Activated CD8-positive, alpha-beta memory T cell treated with anti-CD3 and anti-CD28 coated beads, Interleukin-2, amount 10 ng/mL, durations not matched to agents 7 days and 5 days (primary cell): ENCODE results near the gene LPGAT1. TPM values are rescaled to one million over a fixed set of nuclear protein-coding genes. Genes with fewer than 3 reads are reported as not detected.

Experiments
- ATAC-seq: fragments of 150-1000 bp; cut with Tn5 transposase; one replicate; pipeline ENCODE4 v1.10.0; 2021; ENCODE audit warnings: moderate library complexity
- CTCF ChIA-PET: fragments of 350-600 bp; sonication (Branson Sonifier 250); formaldehyde crosslinking; loops from one replicate; lab custom pipeline; 2021; ENCODE audit warnings: antibody characterized with exemption; lab: Charles Lee
- DNase-seq: peaks from one replicate; pipeline ENCODE4 v3.0.0-alpha.2; 2020
- H3K27ac Mint-ChIP-seq: one replicate; pipeline ENCODE4 v1.8.0; 2021; ENCODE audit warnings: mild to moderate bottlenecking, mixed read lengths
- H3K27me3 Mint-ChIP-seq: one replicate; pipeline ENCODE4 v1.8.0; 2021; ENCODE audit warnings: mixed read lengths
- H3K36me3 Mint-ChIP-seq: one replicate; pipeline ENCODE4 v1.8.0; 2021; ENCODE audit warnings: mild to moderate bottlenecking, mixed read lengths
- H3K4me1 Mint-ChIP-seq: one replicate; pipeline ENCODE4 v1.8.0; 2021; ENCODE audit warnings: mixed read lengths
- H3K4me3 Mint-ChIP-seq: one replicate; pipeline ENCODE4 v1.8.0; 2021; ENCODE audit warnings: mild to moderate bottlenecking, moderate library complexity, mixed read lengths
- H3K9me3 Mint-ChIP-seq: one replicate; pipeline ENCODE4 v1.8.0; 2022; ENCODE audit warnings: low read depth, mixed read lengths
- total RNA-seq, 2 experiments: library from RNA; stranded (reverse); gene quantifications; one replicate each; pipeline ENCODE4 v1.2.3, GENCODE V29; 2021

The LPGAT1 gene
- total RNA-seq, 2 experiments from 2014 or later = 23.8 to 42.7 TPM

- no peak for DNase-seq
- Mint-ChIP-seq H3K27me3 (peaks cover 4% of the 10 kb centered on the region), H3K36me3 (no peaks in the 10 kb centered on the region), H3K9me3 (peaks cover 3% of the 10 kb centered on the region), H3K4me1 (peaks cover 7% of the 10 kb centered on the region), H3K4me3 (no peak overlapping the region), H3K27ac (no peak overlapping the region)
- CTCF ChIA-PET = no interaction called here
- ATAC-seq = no peak
Measured at GRCh38 chr1:211713231-211713630, 117.3 kb downstream of the LPGAT1 start.

DNA sequence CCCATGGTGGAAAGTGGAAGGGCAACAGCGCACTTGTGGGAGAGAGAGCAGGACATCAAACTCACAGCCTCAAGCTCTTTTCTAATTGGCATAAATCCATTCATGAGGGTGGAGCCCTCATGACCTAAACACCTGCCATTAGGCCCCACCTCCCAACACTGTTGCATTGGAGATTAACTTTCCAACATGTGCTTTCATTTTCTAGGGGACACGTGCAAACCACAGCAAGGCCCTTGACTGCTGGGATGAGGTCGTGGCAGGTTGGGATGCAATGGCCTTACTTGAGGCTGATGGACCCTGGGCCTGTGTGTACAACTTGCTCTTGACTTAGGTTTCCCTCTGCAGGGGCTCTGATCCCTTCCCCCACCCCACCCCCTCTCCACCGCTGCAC lies 119.3 kb downstream of the LPGAT1 start:
- Mint-ChIP-seq H3K4me3 (no peak overlapping the region), H3K9me3 (no peaks in the 10 kb centered on the region), H3K27me3 (no peaks in the 10 kb centered on the region), H3K4me1 (peaks cover 7% of the 10 kb centered on the region), H3K27ac (no peak overlapping the region), H3K36me3 (no peaks in the 10 kb centered on the region)
- ATAC-seq (no peak), DNase-seq (no peak)
- CTCF ChIA-PET = interaction anchor here (1.3 kb wide), 1 partner anchor 13 kb away, joined by 6 read pairs; no protein-coding TSS in a partner anchor

DNA sequence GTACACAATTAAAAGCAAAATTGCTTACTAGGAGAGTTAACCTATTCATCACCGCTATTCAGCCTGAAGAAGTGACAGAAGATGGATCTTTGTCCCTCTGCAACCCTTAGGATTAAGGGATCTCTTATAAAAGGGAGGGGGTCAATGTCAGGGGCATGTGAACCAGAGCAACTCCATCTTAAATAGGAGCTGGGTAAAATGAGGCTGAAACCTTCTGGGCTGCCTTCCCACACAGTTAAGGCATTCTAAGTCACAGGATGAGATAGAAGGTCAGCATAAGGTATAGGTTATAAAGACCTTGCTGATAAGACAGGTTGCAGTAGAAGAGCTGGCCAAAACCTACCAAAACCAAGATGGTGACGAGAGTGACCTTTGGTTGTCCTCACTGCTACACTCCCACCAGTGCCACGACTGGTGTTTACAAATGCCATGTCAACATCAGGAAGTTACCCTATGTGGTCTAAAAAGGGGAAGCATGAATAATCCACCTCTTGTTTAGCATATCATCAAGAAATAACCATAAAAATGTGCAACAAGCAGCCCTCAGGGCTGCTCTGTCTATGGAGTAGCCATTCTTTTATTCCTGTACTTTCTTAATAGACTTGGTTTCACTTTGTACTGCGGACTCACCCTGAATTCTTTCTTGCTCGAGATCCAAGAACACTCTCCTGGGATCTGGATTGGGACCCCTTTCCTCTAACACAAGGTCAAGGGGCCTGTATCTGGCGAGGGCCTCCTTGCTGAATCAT lies 119.8 kb downstream of the LPGAT1 start:
- ATAC-seq (no peak), DNase-seq (no peak)
- Mint-ChIP-seq H3K36me3 (no peaks in the 10 kb centered on the region), H3K27ac (no peak overlapping the region), H3K4me1 (peaks cover 7% of the 10 kb centered on the region), H3K9me3 (no peaks in the 10 kb centered on the region), H3K27me3 (no peaks in the 10 kb centered on the region), H3K4me3 (no peak overlapping the region)
- CTCF ChIA-PET = no interaction called here

DNA sequence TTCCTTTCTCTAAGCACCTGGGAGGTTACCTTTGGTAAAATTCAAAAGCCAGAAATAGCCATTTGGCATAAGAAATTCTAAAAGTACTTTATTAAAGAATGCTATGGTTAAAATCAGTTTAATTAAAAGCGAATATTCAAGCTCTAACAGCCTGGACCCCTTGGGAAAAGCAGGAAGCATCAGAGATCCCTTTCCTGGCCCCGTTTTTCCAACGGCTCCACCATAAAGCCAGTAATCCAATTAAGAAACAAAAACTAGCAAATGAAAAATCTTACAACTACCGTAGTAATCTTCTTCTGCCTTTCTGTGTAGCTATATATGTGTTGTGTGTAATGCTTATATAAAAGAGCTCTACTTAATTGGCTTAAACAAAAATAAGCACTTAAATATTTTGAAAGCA lies 121.6 kb downstream of the LPGAT1 start:
- Mint-ChIP-seq H3K9me3 (no peaks in the 10 kb centered on the region), H3K36me3 (no peaks in the 10 kb centered on the region), H3K4me1 (peaks cover 7% of the 10 kb centered on the region), H3K27me3 (no peaks in the 10 kb centered on the region), H3K27ac (no peak overlapping the region), H3K4me3 (no peak overlapping the region)
- no peak for ATAC-seq
- no peak for DNase-seq
- CTCF ChIA-PET = interaction anchor here (1.3 to 3.2 kb wide), 2 partner anchors 9 to 10 kb away, joined by 5 to 16 read pairs; no protein-coding TSS in a partner anchor

DNA sequence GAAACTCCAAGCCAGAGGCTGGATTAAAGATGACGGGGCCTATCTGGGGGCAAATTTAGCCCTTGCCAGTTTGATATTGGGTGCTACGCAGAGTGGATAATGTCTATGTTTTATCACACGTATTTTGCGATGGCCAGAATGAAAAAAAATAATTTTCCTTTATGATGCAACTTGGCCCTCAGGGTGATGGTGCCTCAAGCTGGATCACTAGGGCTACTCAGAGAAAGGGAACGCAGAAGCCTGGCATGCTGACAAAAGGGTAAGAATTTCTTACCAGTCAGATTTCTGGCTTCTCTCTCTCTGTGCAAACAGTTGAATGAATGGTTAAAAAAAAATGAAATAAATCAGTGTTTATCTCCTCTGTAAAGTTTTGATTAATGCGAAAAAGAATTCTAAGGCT lies 122.6 kb downstream of the LPGAT1 start:
- Mint-ChIP-seq H3K9me3 (no peaks in the 10 kb centered on the region), H3K4me3 (no peak overlapping the region), H3K4me1 (peaks cover 7% of the 10 kb centered on the region), H3K27me3 (no peaks in the 10 kb centered on the region), H3K36me3 (no peaks in the 10 kb centered on the region), H3K27ac (no peak overlapping the region)
- ATAC-seq (no peak), DNase-seq (no peak)
- CTCF ChIA-PET = interaction anchor here (3.2 kb wide), 1 partner anchor 9 kb away, joined by 16 read pairs; no protein-coding TSS in a partner anchor

GRCh38 chr1:211705467-211706091 lies 125.0 kb downstream of the LPGAT1 start:
- H3K4me1 Mint-ChIP-seq = no peaks in the 10 kb centered on the region
- CTCF ChIA-PET = interaction anchor here (1.3 to 1.6 kb wide), 2 partner anchors 10 to 25 kb away, joined by 3 to 4 read pairs; no protein-coding TSS in a partner anchor
- no peak overlapping the region for H3K4me3 Mint-ChIP-seq
- H3K27ac Mint-ChIP-seq = no peak overlapping the region
- no peak for ATAC-seq
- H3K27me3 Mint-ChIP-seq = peaks cover 10% of the 10 kb centered on the region
- H3K9me3 Mint-ChIP-seq = no peaks in the 10 kb centered on the region
- DNase-seq = no peak
- H3K36me3 Mint-ChIP-seq = no peaks in the 10 kb centered on the region

DNA sequence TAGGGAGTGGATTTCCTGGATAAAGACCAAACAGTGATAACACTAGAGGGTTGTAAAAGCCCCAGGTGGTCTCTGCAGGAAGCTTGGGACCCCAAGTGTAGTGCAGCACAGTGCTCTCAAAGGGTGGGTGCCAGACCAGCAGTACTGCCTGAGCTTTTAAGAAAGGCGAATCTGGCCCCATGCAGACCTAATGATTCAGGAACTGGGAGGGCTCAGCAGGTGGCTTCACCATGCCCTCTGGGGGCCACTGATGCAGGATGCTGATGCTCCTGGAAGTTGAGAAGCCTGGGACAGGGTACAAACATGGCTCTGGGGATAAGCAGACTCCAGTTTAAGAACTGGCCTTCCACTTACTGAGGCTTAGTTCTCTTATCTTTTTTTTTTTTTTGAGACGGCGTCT lies 126.0 kb downstream of the LPGAT1 start:
- peaks cover 17% of the 10 kb centered on the region for H3K27me3 Mint-ChIP-seq
- ATAC-seq (no peak), DNase-seq (no peak)
- no peaks in the 10 kb centered on the region for H3K4me1 Mint-ChIP-seq
- H3K27ac Mint-ChIP-seq = no peak overlapping the region
- CTCF ChIA-PET = interaction anchor here (1.3 to 1.6 kb wide), 2 partner anchors 9 to 24 kb away, joined by 3 to 4 read pairs; no protein-coding TSS in a partner anchor
- H3K4me3 Mint-ChIP-seq = no peak overlapping the region
- H3K36me3 Mint-ChIP-seq = no peaks in the 10 kb centered on the region
- H3K9me3 Mint-ChIP-seq = no peaks in the 10 kb centered on the region

GRCh38 chr1:211703812-211704537 lies 126.6 kb downstream of the LPGAT1 start:
- Mint-ChIP-seq H3K27me3 (peaks cover 21% of the 10 kb centered on the region), H3K27ac (no peak overlapping the region), H3K4me3 (no peak overlapping the region), H3K36me3 (no peaks in the 10 kb centered on the region), H3K4me1 (no peaks in the 10 kb centered on the region), H3K9me3 (no peaks in the 10 kb centered on the region)
- CTCF ChIA-PET = interaction anchor here (1.6 kb wide), 1 partner anchor 9 kb away, joined by 3 read pairs; no protein-coding TSS in a partner anchor
- no peak for DNase-seq
- no peak for ATAC-seq

DNA sequence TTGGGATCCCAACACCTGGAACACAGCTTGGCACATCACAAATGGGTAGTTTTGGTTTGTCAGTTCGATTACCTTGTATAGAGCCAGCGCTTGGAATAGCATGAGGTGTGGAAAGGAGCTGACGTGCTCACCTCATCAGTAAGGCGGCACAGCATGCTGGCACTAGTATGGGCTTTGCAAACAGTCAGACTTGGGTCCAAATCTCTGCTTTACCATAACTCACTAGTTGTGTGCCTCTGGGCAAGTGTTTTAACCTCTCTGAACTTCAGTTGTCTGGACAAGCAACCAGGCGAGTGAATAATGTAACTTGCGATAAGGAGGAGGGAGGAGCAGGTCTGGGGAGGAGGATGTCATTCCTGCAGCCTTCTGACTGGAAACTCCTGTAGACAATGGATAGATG lies 128.8 kb downstream of the LPGAT1 start:
- Mint-ChIP-seq H3K4me3 (no peak overlapping the region), H3K27ac (no peak overlapping the region), H3K4me1 (peaks cover 19% of the 10 kb centered on the region), H3K9me3 (no peaks in the 10 kb centered on the region), H3K36me3 (no peaks in the 10 kb centered on the region), H3K27me3 (peaks cover 21% of the 10 kb centered on the region)
- ATAC-seq = no peak
- DNase-seq = no peak
- CTCF ChIA-PET = no interaction called here

- ATAC-seq = no peak
- Mint-ChIP-seq H3K9me3 (no peaks in the 10 kb centered on the region), H3K36me3 (no peaks in the 10 kb centered on the region), H3K4me1 (peaks cover 43% of the 10 kb centered on the region), H3K27ac (no peak overlapping the region), H3K27me3 (peaks cover 21% of the 10 kb centered on the region), H3K4me3 (no peak overlapping the region)
- DNase-seq = no peak
- CTCF ChIA-PET = interaction anchor here (0.6 to 5.9 kb wide), 55 partner anchors 10 to 758 kb away, joined by 3 to 86 read pairs (median 5); partner anchors contain the start of genes DTL, INTS7 and NEK2
Measured at GRCh38 chr1:211699059-211699458, 131.5 kb downstream of the LPGAT1 start.

DNA sequence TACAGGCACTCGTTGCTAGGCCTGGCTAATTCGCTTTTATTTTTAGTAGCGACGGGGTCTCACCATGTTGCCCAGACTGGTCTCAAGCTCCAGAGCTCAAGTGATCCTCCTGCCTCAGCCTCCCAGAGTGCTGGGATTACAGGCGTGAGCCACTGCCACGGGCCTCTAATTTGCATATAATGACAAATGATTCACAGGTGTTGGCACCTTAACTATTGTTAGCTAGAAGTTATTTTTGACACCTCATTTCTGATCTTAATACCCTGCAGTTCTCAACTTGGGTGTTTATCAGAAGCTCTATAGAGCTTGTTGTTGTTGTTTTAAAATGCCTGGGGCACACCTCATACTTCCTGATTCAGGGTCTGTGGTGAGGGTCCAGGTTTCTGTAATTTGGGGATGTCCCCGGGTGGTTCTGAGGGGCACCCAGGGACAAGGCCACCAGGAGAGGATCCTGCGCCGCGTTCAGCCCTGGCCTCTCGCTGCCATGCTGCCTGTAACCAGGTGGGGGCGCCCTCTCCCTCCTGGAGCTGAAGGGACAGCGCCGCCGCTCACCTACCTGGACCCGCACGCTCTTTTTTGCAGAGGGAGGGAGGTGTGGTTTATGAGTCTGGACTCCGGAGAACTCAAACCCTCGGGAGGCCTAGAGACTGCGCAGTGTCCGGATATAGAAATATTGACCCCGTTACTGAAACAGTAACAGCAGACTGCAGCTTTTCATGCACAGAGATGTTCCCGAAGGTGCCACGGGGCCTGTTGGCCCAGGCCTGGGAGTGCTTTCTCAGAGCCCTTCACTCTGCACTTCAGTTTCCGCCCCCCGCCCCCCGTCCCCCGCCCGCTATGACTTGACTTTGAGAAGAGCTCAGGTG lies 132.2 kb downstream of the LPGAT1 start:
- ATAC-seq = peak; percentile 93
- Mint-ChIP-seq H3K4me3 (peak overlapping the region; percentile 45), H3K36me3 (peaks cover 2% of the 10 kb centered on the region), H3K27ac (no peak overlapping the region), H3K4me1 (peaks cover 48% of the 10 kb centered on the region), H3K27me3 (peaks cover 21% of the 10 kb centered on the region), H3K9me3 (peaks cover 2% of the 10 kb centered on the region)
- CTCF ChIA-PET = interaction anchor here (0.5 to 5.9 kb wide), 71 partner anchors 9 to 1261 kb away, joined by 3 to 86 read pairs (median 4); partner anchors contain the start of genes DTL, INTS7 and NEK2
- DNase-seq = peak; percentile 89

DNA sequence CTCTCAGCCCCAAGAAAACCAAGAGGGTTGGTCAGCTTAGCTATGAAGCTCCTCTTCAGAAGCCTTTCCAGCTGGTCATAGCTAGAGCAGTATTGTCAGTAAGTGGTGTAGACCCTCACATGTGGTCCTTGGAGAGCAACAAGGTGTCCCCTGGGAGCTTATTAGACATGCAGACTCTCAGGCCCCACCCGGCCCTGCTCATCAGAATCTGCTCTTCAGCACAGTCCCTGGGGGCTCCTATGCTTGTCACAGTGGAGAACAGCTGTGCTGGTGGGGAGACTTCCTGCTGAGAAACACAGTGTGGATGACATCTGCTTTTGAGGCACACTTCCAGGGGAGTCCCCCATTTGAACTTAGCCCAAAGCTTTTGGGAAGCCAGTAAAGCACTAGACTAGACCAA lies 133.2 kb downstream of the LPGAT1 start:
- H3K27ac Mint-ChIP-seq = no peak overlapping the region
- CTCF ChIA-PET = interaction anchor here (0.9 to 5.9 kb wide), 22 partner anchors 8 to 1262 kb away, joined by 3 to 86 read pairs (median 6); partner anchors contain the start of genes DTL and INTS7
- peaks cover 48% of the 10 kb centered on the region for H3K4me1 Mint-ChIP-seq
- peaks cover 2% of the 10 kb centered on the region for H3K36me3 Mint-ChIP-seq
- H3K27me3 Mint-ChIP-seq = peaks cover 21% of the 10 kb centered on the region
- no peak overlapping the region for H3K4me3 Mint-ChIP-seq
- peaks cover 2% of the 10 kb centered on the region for H3K9me3 Mint-ChIP-seq
- ATAC-seq = no peak
- peak; percentile 51 for DNase-seq
